ENCODE results near the gene SORCS1. TPM values are rescaled to one million over a fixed set of nuclear protein-coding genes. Genes with fewer than 3 reads are reported as not detected.

SORCS1 gene
- total RNA-seq, 1 experiment from 2014 or later = not detected

DNA sequence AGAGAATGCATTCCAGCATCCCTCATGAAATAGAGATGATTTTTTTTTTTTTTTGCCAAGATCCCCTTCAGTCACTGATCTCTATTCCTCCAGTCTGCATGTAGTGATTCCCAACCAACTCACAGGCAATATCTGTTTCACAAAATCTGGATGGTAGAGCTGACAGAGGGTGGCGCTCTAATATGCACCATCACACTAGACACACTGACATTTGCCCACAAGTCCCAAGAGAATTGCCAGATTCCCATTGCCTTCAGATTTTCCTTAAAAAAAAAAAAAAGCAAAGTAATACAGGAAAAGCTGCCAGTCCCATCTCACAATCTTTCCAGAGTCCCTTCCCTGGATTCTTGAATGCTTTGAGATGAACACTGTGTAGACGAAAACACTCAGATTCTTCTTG, 301.0 kb downstream of the SORCS1 start:
- DNase-seq (ENCODE audit: low read depth, low spot score) = no peak
- RAD21 ChIA-PET (ENCODE audit: low non-redundant PET in 1 of 2, low total read pairs in 2 of 2, uncharacterized antibody in 2 of 2, unreplicated experiment in 2 of 2) = no interaction called here
- no peak overlapping the region for H2AFZ ChIP-seq (ENCODE audit: low read depth, low read length, poor library complexity, severe bottlenecking)
- H3K4me3 ChIP-seq (replicated peaks in 1 of 2; ENCODE audit: low read depth in 1 of 2, low read length in 2 of 2) = no peak overlapping the region
- ATAC-seq = no peak
- TF ChIP-seq EZH2 (IDR thresholded peaks at IDR 0.05) (no peak), POLR2AphosphoS5 (IDR thresholded peaks at IDR 0.05; ENCODE audit: low read depth, low read length) (no peak), TCF7L2 (IDR thresholded peaks at IDR 0.05; ENCODE audit: borderline replicate concordance, extremely low read depth, insufficient read depth, insufficient read length) (no peak), MAX (IDR thresholded peaks at IDR 0.05) (no peak), ZNF274 (IDR thresholded peaks at IDR 0.05; ENCODE audit: low read depth, low read length) (no peak), ATF3 (IDR thresholded peaks at IDR 0.05) (no peak), CEBPB (IDR thresholded peaks at IDR 0.05; ENCODE audit: low read depth) (no peak), ZBTB33 (IDR thresholded peaks at IDR 0.05; ENCODE audit: extremely low read depth, insufficient replicate concordance, low read length) (no peak), RAD21 (IDR thresholded peaks at IDR 0.05; ENCODE audit: low read depth) (no peak), ELF1 (IDR thresholded peaks at IDR 0.05; ENCODE audit: borderline replicate concordance, low read depth) (no peak), FOSL1 (IDR thresholded peaks at IDR 0.05; ENCODE audit: low read depth) (no peak), EGR1 (IDR thresholded peaks at IDR 0.05; ENCODE audit: low read depth) (no peak), JUND (IDR thresholded peaks at IDR 0.05) (no peak), CBX3 (IDR thresholded peaks at IDR 0.05; ENCODE audit: low read depth) (no peak), CTCF (IDR thresholded peaks at IDR 0.05 in 2 of 3, conservative IDR thresholded peaks at IDR 0.05 in 1 of 3; ENCODE audit: borderline replicate concordance in 1 of 3, insufficient read depth in 1 of 3, low read depth in 2 of 3, low read length in 2 of 3) (no peak), EZH2phosphoT487 (IDR thresholded peaks at IDR 0.05; ENCODE audit: borderline replicate concordance) (no peak), SP1 (IDR thresholded peaks at IDR 0.05; ENCODE audit: low read depth) (no peak), YY1 (IDR thresholded peaks at IDR 0.05; ENCODE audit: extremely low read depth, insufficient replicate concordance, low read depth, low read length) (no peak), REST (IDR thresholded peaks at IDR 0.05; ENCODE audit: low read depth) (no peak), POLR2A (IDR thresholded peaks at IDR 0.05; ENCODE audit: borderline replicate concordance, extremely low read depth, insufficient read depth, insufficient read length) (no peak)
- no peak overlapping the region for H3K9ac ChIP-seq (ENCODE audit: low read length)
- no peaks in the 10 kb centered on the region for H3K4me1 ChIP-seq (ENCODE audit: control insufficient read depth in 1 of 2, insufficient read depth in 2 of 2, low read length in 2 of 2)
- no peaks in the 10 kb centered on the region for H3K36me3 ChIP-seq (ENCODE audit: control insufficient read depth in 1 of 2, insufficient read depth in 2 of 2, low read length in 2 of 2)
- H3K4me2 ChIP-seq (ENCODE audit: low read length) = no peak overlapping the region
- H3K9me3 ChIP-seq (ENCODE audit: control insufficient read depth in 1 of 2, insufficient read depth in 1 of 2, low read depth in 1 of 2, low read length in 2 of 2) = peaks cover 26 to 49% of the 10 kb centered on the region in 2 experiments; a peak in 3 of 4 replicates
- CTCF ChIA-PET = no interaction called here
- POLR2A ChIA-PET = no interaction called here
- H3K9me2 ChIP-seq (ENCODE audit: insufficient read depth) = no peaks in the 10 kb centered on the region
- H4K20me1 ChIP-seq (ENCODE audit: insufficient read depth) = no peaks in the 10 kb centered on the region
- H3K79me2 ChIP-seq (ENCODE audit: insufficient read depth, low read length) = no peaks in the 10 kb centered on the region
- no peak overlapping the region for H3K27ac ChIP-seq (ENCODE audit: low read depth, low read length)
- no peaks in the 10 kb centered on the region for H3K27me3 ChIP-seq (ENCODE audit: insufficient read depth, low read length)
- intact Hi-C loops (cut with micrococcal nuclease) = no loop called here
- no TSS peak for BruUV-seq (replicated peaks)

Data from HCT116 (cell line).